T-cell (primary cell): ENCODE data around the gene CUL2. TPM values are rescaled to one million over a fixed set of nuclear protein-coding genes. Genes with fewer than 3 reads are reported as not detected.
"Not testable (repeated sequence)": the region's sequence is repeated elsewhere in the genome, so short reads cannot be mapped to it uniquely, and the experiment has no call there.

Source experiments
- ATAC-seq, 4 experiments: fragments of 200-7000 bp in 3 of 4; fragments of 150-1000 bp in 1 of 4; cut with Tn5 transposase; replicated peaks in 1 of 4; 1 replicate in 3 of 4; 2 replicates in 1 of 4; pipeline ENCODE4 v1.10.0; 2021; ENCODE audit warnings: moderate library complexity in 3 of 4, mild to moderate bottlenecking in 2 of 4, moderate number of reproducible peaks in 1 of 4
- CTCF ChIA-PET, 2 donors: fragments of 300-600 bp; sonication (Branson Sonifier 250); formaldehyde crosslinking; loops; one replicate each; lab custom pipeline; 2022; ENCODE audit warnings: antibody characterized with exemption in 2 of 2; lab: Charles Lee
- POLR2A ChIA-PET, 2 donors: fragments of 300-600 bp; sonication (Branson Sonifier 250); formaldehyde crosslinking; loops; one replicate each; lab custom pipeline; 2022; ENCODE audit warnings: antibody characterized with exemption in 2 of 2; lab: Charles Lee
- DNase-seq, 35 experiments: peaks; one replicate each; pipeline versions ENCODE4 v3.0.0 to v3.0.0-alpha.2; 2013 to 2023
- H3K27ac ChIP-seq: one replicate; pipeline ENCODE4 v1.5.1; 2013; ENCODE audit warnings: low read length
- H3K27me3 ChIP-seq, 2 experiments: replicated peaks in 1 of 2; 1 replicate in 1 of 2; 2 replicates in 1 of 2; pipeline versions ENCODE4 v1.6.1 to v1.7.0; 2013; ENCODE audit warnings: low read length in 1 of 2, mixed read lengths in 1 of 2; ENCODE audit not compliant: control insufficient read depth in 2 of 2, insufficient read depth in 2 of 2; ENCODE audit errors: extremely low read depth in 1 of 2
- H3K36me3 ChIP-seq, 2 donors: 1 replicate in 1 of 2; 2 replicates in 1 of 2; pipeline versions ENCODE4 v1.6.1 to v1.7.0; 2013; ENCODE audit warnings: low read length in 1 of 2; ENCODE audit not compliant: control insufficient read depth in 2 of 2, insufficient read depth in 1 of 2; ENCODE audit errors: extremely low read depth in 1 of 2
- H3K4me1 ChIP-seq, 2 experiments: 1 replicate in 1 of 2; 2 replicates in 1 of 2; pipeline versions ENCODE4 v1.6.1 to v1.7.0; 2013; ENCODE audit warnings: low read length in 2 of 2, mixed read lengths in 1 of 2; ENCODE audit not compliant: insufficient read depth in 2 of 2, control insufficient read depth in 1 of 2; ENCODE audit errors: extremely low read depth in 1 of 2
- H3K4me3 ChIP-seq, 2 donors: 1 replicate in 1 of 2; 2 replicates in 1 of 2; pipeline versions ENCODE4 v1.5.1 to v1.7.0; 2013; ENCODE audit warnings: mild to moderate bottlenecking in 2 of 2, low read length in 1 of 2, moderate library complexity in 1 of 2; ENCODE audit not compliant: control insufficient read depth in 1 of 2; ENCODE audit errors: extremely low read depth in 1 of 2
- H3K9me3 ChIP-seq: 2 replicates; pipeline ENCODE4 v1.7.0; 2013
- H3K27ac Mint-ChIP-seq, 2 donors: one replicate each; pipeline ENCODE4 v1.8.0; 2020 to 2021; ENCODE audit warnings: mild to moderate bottlenecking in 2 of 2, mixed read lengths in 2 of 2
- H3K27me3 Mint-ChIP-seq, 2 donors: one replicate each; pipeline ENCODE4 v1.8.0; 2021 to 2022; ENCODE audit warnings: mixed read lengths in 2 of 2
- H3K36me3 Mint-ChIP-seq: one replicate; pipeline ENCODE4 v1.8.0; 2021; ENCODE audit warnings: mixed read lengths
- H3K4me1 Mint-ChIP-seq, 3 donors: one replicate each; pipeline ENCODE4 v1.8.0; 2020 to 2022; ENCODE audit warnings: mixed read lengths in 3 of 3, mild to moderate bottlenecking in 1 of 3
- H3K4me3 Mint-ChIP-seq, 3 donors: one replicate each; pipeline ENCODE4 v1.8.0; 2020 to 2022; ENCODE audit warnings: mild to moderate bottlenecking in 3 of 3, mixed read lengths in 3 of 3, moderate library complexity in 3 of 3
- H3K9me3 Mint-ChIP-seq, 3 donors: one replicate each; pipeline ENCODE4 v1.8.0; 2020 to 2022; ENCODE audit warnings: mixed read lengths in 3 of 3
- WGBS: methylation state at CpG from one replicate; pipeline ENCODE4 v1.1.5; 2013; ENCODE audit warnings: missing lambda C conversion rate; ENCODE audit not compliant: insufficient coverage; 5-methylcytosine and 5-hydroxymethylcytosine counted together
- total RNA-seq, 35 experiments: library from RNA in 6 of 35; stranded (reverse) in 6 of 35; fragments of 120-200 nt in 1 of 35; gene quantifications; one replicate each; pipeline versions ENCODE4 v1.2.1 to v1.2.4 and lab custom pipeline; 2013 to 2026

CUL2 gene
- total RNA-seq, 5 donors from 2014 or later (not counting 1 experiment from before 2014, with no cell fraction given), result 29.5 to 35.6 (median 31.2) TPM

GRCh38 chr10:34985146-34985545 is 105.0 kb downstream of the CUL2 start:
- no peaks in the 10 kb centered on the region for H3K36me3 Mint-ChIP-seq

GRCh38 chr10:34981844-34982243 is 108.3 kb downstream of the CUL2 start:
- H3K27me3 Mint-ChIP-seq, result peaks cover 0 to 2% of the 10 kb centered on the region in 2 donors
- CTCF ChIA-PET, result no interaction called here
- H3K4me3 Mint-ChIP-seq, result no peak overlapping the region
- Histone ChIP-seq H3K4me1 (no peaks in the 10 kb centered on the region), H3K27ac (no peak overlapping the region), H3K27me3 (no peaks in the 10 kb centered on the region), H3K4me3 (no peak overlapping the region), H3K9me3 (no peaks in the 10 kb centered on the region), H3K36me3 (no peaks in the 10 kb centered on the region)
- H3K27ac Mint-ChIP-seq, result no peak overlapping the region
- DNase-seq, result no peak
- no peaks in the 10 kb centered on the region for H3K4me1 Mint-ChIP-seq
- no CpG with 5 or more reads among the region's 2 CpGs for WGBS
- ATAC-seq, result no peak
- H3K36me3 Mint-ChIP-seq, result no peaks in the 10 kb centered on the region
- H3K9me3 Mint-ChIP-seq, result peaks cover 0 to 13% (median 10%) of the 10 kb centered on the region in 3 donors
- POLR2A ChIA-PET, result no interaction called here

More at GRCh38 chr10:34985146-34985545, 105.0 kb downstream of the CUL2 start:
- H3K27ac ChIP-seq, result no peak overlapping the region
- no peaks in the 10 kb centered on the region for H3K4me1 Mint-ChIP-seq
- POLR2A ChIA-PET, result no interaction called here
- CTCF ChIA-PET, result no interaction called here
- no peak overlapping the region for H3K4me3 Mint-ChIP-seq
- no peak for ATAC-seq
- H3K4me1 ChIP-seq, result no peaks in the 10 kb centered on the region
- H3K4me3 ChIP-seq, result no peak overlapping the region
- peaks cover 0 to 13% (median 10%) of the 10 kb centered on the region in 3 donors for H3K9me3 Mint-ChIP-seq
- no peaks in the 10 kb centered on the region for H3K36me3 ChIP-seq
- H3K27ac Mint-ChIP-seq, result no peak overlapping the region
- H3K27me3 Mint-ChIP-seq, result no peaks in the 10 kb centered on the region
- no peaks in the 10 kb centered on the region for H3K9me3 ChIP-seq
- DNase-seq, result no peak
- WGBS, result 89% methylated on average over 2 of the region's 2 CpGs
- H3K27me3 ChIP-seq, result no peaks in the 10 kb centered on the region

GRCh38 chr10:34979938-34980337 is 110.2 kb downstream of the CUL2 start:
- no peak overlapping the region for H3K4me3 ChIP-seq
- DNase-seq, result no peak
- Mint-ChIP-seq H3K36me3 (no peaks in the 10 kb centered on the region), H3K9me3 (peaks cover 0 to 7% (median 6%) of the 10 kb centered on the region in 3 donors), H3K4me3 (no peak overlapping the region), H3K27me3 (peaks cover 0 to 2% of the 10 kb centered on the region in 2 donors), H3K27ac (no peak overlapping the region), H3K4me1 (peaks cover 0 to 4% (median 0%) of the 10 kb centered on the region in 3 donors)
- H3K4me1 ChIP-seq, result no peaks in the 10 kb centered on the region
- ChIA-PET CTCF (no interaction called here), POLR2A (no interaction called here)
- ATAC-seq, result peak in 1 of 4 experiments; percentile 23
- H3K36me3 ChIP-seq, result no peaks in the 10 kb centered on the region
- no peaks in the 10 kb centered on the region for H3K27me3 ChIP-seq
- WGBS, result no CpG with 5 or more reads among the region's 2 CpGs
- H3K27ac ChIP-seq, result no peak overlapping the region
- no peaks in the 10 kb centered on the region for H3K9me3 ChIP-seq

GRCh38 chr10:34978080-34978479 is 112.1 kb downstream of the CUL2 start:
- Mint-ChIP-seq H3K27ac (no peak overlapping the region), H3K4me1 (peaks cover 0 to 4% (median 0%) of the 10 kb centered on the region in 3 donors), H3K4me3 (no peak overlapping the region), H3K9me3 (peaks cover 0 to 6% (median 3%) of the 10 kb centered on the region in 3 donors), H3K36me3 (no peaks in the 10 kb centered on the region), H3K27me3 (peaks cover 0 to 2% of the 10 kb centered on the region in 2 donors)
- Histone ChIP-seq H3K4me3 (no peak overlapping the region), H3K27ac (no peak overlapping the region), H3K9me3 (no peaks in the 10 kb centered on the region), H3K36me3 (no peaks in the 10 kb centered on the region), H3K27me3 (no peaks in the 10 kb centered on the region), H3K4me1 (no peaks in the 10 kb centered on the region)
- 79% methylated on average over 7 of the region's 7 CpGs for WGBS
- CTCF ChIA-PET, result no interaction called here
- no peak for DNase-seq
- ATAC-seq, result no peak
- POLR2A ChIA-PET, result no interaction called here

GRCh38 chr10:34976380-34976910 is 113.7 kb downstream of the CUL2 start:
- H3K4me1 Mint-ChIP-seq, H3K27ac Mint-ChIP-seq, H3K36me3 Mint-ChIP-seq, ATAC-seq, CTCF ChIA-PET, H3K27me3 Mint-ChIP-seq, H3K4me1 ChIP-seq, H3K9me3 ChIP-seq, POLR2A ChIA-PET, H3K27me3 ChIP-seq, DNase-seq, H3K9me3 Mint-ChIP-seq, H3K36me3 ChIP-seq, H3K27ac ChIP-seq, H3K4me3 Mint-ChIP-seq, H3K4me3 ChIP-seq: not testable (repeated sequence)
- 92% methylated on average over 14 of the region's 29 CpGs for WGBS

- H3K9me3 ChIP-seq, CTCF ChIA-PET, H3K36me3 Mint-ChIP-seq, H3K4me1 Mint-ChIP-seq, H3K27me3 ChIP-seq, H3K27me3 Mint-ChIP-seq, H3K4me3 Mint-ChIP-seq, H3K27ac Mint-ChIP-seq, DNase-seq, H3K4me3 ChIP-seq, H3K36me3 ChIP-seq, H3K27ac ChIP-seq, POLR2A ChIA-PET, H3K4me1 ChIP-seq, ATAC-seq, H3K9me3 Mint-ChIP-seq: not testable (repeated sequence)
- WGBS, result 99% methylated on average over 6 of the region's 8 CpGs
Measured at GRCh38 chr10:34974364-34975065, 115.6 kb downstream of the CUL2 start.
